ENCODE data around the gene PHF24.

DNA sequence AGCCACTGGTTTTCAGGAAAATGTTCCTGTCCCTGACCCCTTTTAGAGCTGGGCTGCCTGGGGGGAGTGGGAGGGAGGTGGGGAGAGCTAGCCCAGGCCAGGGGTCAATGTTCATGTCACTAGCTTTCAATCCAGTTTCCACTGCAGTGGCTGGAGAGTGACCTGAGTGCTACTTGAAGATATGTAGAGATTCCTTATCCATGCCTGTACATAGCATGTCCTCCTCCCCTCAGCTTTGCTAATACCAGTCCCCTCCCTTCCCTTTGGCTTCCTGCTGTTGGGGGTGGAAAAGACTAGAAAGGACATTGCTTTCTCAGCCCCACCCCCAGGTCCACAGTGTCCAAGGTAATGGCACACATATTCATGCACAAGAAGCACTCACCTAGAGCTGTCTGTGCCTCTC, 39.3 kb downstream of the PHF24 start:
- TF ChIP-seq ZFP30 (CRISPR knock-in tag; IDR thresholded peaks at IDR 0.05) (no peak), ARNTL (CRISPR knock-in tag; IDR thresholded peaks at IDR 0.05; ENCODE audit: borderline replicate concordance, low read depth) (no peak)
